ENCODE data around the gene EIF5AL1.
"Not testable (repeated sequence)": the region's sequence is repeated elsewhere in the genome, so short reads cannot be mapped to it uniquely, and the experiment has no call there.

EIF5AL1 gene

DNA sequence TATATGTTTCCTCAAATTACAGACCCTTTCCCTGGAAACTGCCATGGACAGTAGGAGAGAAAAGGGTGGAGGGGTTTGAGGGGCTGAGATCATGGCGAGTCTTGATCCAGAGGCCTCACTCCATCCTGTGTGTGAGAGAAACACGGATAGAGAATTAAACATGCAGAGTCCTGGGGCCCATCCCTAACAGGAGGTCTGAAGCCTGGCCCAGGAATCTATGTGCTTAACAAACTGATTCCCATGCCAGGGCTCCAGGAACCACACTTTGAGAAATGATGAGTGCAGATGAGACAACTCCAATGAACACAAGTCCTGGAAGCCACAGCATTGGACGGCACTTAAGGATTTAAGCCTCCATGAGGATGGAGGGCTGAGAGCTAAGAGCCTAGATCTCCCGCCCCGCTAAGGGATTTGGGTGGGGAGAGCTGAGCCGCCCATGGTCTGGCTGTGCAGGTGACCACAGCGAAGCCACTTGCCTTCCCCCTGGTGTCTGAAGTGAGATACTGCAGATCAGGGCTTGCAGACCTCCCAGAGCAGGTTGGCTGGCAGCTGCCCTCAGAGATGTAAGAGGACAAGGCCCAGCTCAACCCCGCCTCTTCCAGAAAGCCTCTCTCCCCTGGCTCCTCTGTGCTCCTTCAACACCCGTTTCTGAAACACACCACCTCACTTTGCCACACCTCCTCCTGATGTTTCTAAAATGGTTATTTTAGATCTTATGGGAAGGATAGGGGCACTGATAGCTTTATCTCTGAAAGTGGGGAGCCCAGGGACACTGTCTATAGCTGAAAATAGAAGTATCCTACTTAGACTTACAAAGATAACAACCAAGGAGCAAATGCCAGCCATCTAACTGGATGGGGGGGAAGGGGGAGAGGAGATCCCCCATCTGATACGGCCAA lies 24.8 kb upstream of the EIF5AL1 start:
- no peak for FAIRE-seq

DNA sequence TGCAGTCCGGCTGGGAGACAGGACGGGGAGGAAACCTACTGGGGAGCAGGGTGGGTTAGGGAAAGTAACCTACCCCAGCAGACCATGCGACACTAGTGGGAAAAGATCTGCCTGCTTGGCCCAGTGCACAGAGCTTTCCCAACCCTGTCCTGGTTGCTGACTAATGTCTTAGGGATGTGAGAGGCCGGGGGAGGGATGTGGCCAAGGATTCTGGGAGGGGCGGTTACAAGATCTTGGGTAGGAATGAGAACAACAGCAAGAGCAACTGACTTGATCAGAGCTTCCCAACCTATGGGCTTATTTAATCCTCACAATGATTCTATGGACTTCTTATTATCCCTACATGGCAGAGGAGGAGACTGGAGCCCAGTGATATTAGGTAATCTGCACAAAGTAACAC lies 24.0 kb upstream of the EIF5AL1 start:
- FAIRE-seq, result no peak

DNA sequence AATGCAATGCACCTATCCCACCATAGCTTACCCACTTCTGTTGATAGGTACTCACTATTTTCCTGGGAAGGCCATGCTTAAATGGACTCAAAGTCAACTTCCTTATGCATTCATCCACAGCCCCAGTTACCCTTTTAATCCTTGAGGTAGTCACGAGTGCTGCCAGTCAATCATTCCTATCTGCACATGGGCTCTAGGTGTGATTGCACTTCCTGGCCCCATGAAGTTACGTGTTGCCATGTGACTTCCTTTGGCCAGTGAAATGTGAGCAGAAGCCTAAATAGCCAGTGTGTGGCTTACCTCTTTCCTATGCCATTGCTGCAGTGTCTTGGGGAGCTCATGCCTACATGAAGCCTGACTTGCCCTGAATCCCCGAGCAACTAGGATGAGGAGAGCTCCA lies 23.5 kb upstream of the EIF5AL1 start:
- FAIRE-seq, result no peak

DNA sequence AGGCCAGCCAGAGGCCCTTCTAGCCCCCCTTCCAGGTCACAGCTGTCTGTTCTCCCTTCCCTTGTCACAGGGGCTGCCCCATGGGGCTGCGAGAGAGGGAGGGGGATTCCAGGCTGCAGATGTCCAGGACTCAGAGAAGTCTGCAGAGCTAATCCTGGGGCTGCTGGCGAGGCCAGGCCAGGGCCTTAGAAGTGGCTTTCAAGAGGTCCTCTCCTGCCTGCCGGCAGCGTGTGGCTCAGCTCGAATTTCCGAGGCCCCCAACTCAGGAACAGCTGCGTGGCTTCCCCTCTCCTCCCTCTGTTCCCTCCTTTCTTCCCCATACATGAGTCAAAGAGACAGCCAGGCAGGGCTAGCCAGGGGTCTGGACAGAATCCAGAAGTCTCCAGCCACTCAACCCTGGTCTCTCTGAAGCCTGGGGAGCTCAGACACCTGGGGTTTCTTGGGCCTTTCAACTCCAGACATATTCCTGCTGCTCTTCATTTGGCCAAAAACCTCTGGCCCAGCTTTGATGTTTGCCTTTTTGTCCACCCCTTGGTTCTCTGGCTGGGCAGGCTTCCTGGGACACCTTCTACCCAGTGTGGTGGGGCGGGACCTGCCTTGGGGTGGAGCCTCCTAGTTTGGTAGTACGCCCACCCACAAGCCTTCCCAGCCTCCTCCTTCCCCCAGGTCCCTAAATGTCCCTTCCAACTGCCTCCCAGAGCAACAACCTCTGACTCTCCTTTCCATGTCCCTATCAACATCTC lies 21.8 kb upstream of the EIF5AL1 start:
- FAIRE-seq, result no peak

DNA sequence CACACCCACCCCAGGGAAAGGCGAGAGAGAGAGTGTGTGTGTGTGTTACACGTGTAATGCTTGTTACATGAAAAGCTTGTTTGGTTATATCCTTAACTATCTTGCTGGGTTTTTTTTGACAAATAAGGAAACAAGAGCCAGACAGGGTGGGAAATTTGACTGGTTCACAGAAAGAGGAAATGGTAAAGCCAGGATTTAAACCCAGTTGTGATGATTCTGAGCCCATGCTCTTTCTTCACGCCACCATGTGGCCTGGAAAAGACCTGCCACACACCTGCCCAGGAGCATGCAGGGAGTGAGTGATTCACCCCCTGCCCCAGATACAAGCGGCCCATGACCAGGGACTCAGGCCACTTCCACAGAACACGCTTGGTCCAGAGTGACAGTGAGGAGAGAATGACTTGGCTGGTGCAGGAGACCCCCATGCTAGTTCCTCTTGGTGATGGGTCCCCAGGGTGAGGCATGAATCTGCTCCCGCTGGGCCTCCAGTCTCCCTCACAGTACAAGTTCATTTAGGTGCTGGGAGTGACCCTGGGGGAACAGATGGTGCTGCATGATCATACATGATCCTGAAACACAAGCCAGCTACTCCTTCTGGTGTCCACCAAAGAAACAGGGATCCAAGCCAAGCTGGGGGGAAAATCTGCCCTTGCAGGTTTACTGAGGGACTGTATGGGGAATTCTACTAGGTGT lies 21.0 kb upstream of the EIF5AL1 start:
- FAIRE-seq, result no peak

DNA sequence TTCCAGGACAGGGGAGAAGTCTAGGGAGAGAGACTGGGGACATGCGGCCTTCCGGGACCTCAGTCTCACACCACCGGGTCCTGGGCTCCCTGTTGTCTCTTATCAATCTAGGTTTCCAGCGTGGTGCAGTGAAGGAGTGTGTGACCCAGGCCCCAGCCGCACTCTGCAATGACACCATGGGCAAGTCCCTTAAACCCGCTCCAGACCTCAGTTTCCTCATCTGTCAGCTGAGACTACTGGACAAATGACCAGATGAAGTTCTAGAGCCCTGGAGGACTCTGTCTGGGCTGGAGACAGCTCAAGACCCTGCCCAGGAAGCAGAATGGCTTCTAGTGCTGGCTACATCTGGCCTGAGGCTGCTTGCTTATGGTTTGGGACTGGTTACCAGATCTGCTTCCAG lies 20.1 kb upstream of the EIF5AL1 start:
- FAIRE-seq, result no peak

DNA sequence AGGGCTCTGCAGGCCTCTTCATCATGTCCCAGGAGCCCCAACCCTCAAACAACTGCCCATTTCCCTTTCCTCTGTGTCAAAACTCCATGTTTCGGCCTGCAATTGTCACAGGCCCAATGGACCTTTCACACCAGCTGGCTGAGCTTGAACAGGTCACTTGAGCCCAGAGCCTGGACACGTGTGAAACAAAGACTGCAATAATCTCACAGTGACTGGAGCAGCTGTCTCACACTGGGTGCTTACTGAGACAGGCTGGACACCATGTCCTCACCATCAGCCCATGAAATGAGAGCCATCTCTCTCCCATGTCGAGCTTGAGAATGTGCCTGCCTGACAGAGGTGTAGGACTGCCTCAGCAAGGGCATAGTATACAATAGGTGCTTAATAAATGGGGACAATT lies 19.5 kb upstream of the EIF5AL1 start:
- no peak for FAIRE-seq

DNA sequence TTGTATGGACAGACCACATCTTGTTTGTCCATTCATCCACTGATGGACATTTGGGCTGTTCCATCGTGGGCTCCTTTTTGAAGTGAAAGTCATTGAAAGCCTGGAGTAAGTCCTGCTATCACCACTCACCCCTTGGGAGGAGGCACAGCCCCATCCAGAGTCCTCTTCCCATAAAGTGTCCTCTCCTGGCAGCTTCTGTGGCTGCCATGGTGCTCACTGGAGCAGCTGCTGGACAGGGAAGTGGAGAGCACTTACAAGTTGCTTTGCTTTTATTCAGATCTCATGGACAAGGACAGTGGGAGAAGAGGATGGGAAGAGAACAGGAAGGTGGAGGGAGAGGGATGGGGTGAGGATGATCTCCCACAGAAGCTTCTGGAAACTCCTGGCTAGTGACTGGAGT lies 18.5 kb upstream of the EIF5AL1 start:
- no peak for FAIRE-seq

DNA sequence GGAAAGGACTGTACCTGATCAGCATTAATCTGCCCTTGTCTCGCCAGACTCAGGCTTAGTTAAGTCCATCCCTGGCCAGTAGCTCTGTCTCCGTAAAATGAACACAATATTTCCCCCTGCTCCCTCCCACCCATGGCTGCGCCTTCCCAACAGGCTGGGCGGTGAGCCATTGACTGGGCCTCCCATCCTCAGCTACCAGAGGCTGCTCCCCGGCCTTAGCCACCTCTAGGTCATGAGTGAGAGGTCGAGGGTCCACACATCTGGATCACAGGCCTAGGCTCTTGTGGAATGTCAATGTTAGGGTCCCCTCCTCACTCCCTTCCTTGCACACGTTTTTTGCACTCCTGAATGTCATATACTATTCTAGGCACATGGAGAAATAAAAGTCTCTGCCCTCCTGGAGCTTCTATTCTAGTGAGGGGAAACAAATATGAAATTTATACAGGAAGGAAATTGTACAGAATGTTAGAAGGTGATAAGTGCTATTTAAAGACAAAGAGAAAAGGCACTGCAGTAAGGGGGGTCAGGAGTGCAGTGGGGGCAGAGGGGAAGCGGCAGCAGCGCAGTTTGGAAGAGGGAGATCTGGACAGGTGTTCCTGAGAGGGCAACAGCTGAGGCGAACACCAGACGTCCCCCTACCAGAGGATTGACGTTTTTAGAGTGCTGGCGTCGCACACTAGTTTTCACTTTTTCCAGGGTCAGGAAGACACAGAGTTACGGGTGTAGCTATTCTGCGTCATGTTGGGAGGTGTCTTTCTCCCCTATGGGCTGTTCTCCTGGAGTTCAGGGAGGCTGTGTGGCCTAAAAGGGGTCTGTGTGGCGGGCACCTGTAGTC lies 17.2 kb upstream of the EIF5AL1 start:
- FAIRE-seq, result no peak

DNA sequence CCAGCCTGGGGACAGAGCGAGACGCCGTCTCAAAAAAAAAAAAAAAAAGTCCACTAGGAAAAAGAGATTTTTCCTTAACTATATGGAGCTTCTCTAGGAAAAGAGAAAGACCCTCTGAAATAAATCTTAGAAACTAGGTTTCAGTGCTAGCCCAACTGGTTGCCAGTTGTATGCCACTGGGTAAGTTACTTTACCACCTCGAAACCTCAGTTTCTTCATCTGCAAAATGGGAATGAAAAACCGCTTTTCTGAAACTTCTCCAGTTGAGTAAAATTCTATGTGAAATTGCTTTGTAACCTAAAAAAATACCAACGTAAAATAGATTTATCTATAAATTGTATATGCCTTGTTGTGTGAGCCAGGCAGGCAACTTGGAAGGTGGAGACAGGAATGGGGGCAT lies 16.5 kb upstream of the EIF5AL1 start:
- FAIRE-seq, result no peak

DNA sequence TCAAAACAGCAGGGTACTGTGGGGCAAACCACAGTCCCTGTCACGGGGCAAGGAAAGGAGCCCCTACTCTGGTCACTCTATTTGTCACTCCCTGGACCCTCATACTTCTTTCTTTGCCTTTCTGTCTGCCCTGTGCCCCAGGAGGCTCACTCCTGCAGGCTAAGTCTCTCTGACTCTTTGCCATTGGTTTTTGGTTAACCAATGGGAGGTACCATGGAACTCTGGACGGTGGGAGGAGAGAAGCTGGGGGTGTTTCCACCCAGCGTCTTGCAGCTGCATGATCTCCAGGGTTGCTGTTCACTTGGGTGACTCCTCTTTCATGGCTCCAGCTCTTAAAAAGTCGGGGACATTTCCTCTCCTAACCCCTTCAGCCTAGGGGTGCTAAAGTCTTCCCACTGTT lies 15.4 kb upstream of the EIF5AL1 start:
- no peak for FAIRE-seq

DNA sequence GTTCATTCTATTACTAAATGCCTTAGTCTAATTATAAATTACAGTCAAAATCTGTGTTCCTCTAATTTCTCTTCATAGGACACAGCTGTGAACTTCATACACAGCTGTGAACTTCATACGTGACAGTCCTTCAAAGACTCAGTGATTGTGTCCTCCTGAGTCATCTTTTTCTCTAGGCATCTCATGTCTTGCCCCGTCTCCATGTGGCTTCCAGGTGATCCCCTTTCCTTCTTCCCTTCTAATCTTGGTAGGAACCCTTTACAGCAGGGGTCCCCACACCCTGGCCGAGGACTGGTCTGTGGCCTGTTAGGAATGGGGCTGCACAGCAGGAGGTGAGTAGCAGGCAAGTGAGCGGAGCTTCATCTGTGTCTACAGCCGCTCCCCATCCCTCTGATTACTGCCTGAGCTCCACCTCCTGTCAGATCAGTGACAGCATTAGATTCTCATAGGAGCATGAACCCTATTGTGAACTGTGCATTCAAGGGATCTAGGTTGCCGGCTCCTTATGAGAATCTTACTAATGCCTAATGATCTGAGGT lies 14.0 kb upstream of the EIF5AL1 start:
- FAIRE-seq, result no peak

DNA sequence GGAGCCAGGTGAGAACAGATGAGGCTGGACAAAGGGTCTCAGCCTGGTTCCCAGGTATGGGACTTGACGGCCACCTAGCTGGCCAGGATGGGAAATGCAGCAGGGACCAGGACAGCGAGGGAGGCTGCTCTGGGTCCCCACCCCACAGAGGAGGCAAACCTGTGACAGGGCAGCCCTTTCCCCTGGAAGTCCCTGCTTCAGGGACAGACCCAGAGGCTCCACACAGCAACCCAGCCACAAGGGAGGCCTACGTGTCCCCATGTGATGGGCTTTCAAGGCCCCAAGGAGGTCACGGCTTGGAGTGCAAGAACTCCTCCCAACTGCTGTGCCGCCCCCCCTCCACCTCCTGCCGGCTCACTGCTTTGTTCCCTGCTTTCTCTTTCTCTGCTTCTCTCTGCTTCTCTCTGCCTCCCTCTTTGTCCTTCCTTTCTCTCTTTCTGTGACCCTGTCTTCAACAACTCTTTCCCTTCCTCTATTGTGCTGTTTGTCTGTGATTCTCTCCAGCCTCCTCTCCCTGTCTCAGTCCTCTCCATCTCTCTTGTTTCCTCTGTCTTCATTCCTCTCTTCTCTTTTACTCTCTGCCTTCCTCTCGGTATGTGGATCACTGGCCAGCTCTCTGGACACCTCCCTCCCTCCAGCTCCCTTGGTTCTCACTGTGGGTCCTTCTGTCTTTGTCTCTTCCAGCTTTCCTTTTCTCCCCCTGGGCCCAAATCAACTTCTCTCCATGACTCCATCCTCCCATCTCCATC lies 9.6 kb upstream of the EIF5AL1 start:
- FAIRE-seq, result no peak

DNA sequence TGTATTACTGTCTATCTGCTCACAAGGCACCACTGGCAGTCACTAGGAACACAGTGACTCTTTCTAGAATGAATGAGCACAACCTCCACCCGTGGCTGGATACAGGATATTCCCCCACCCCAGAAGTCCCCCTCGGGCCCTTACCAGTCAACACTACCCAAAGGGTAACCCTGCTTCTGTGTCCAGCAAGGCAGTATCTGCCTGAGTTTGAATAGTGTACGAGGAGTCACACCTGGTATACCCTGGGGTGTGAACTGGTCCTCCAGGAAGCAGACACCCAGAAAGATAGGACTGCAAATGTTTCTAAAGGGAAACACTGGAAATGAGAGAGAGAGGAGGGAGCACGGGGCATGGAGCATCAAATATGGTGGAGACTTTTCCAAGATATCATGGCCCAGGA lies 8.5 kb upstream of the EIF5AL1 start:
- FAIRE-seq, result not testable (repeated sequence)

DNA sequence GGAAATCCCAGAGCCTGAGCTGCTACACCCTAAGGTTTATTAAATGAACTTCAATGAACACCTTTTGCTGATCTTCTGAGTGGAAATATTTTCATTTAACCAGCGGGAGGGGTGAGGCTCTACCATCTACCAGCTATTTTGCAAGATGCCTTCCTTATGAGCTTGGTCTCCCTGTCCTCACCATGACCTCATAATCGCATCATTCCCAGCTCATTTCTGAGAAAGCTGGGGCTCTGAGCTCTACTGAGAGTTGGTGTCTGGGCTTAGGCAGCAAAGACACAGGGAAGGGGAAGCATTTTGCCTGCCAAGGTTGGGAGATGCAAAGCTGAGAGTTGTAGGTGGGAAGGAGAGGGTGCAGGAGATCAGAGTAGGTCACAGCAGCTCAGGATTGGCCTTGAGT lies 7.8 kb upstream of the EIF5AL1 start:
- not testable (repeated sequence) for FAIRE-seq

DNA sequence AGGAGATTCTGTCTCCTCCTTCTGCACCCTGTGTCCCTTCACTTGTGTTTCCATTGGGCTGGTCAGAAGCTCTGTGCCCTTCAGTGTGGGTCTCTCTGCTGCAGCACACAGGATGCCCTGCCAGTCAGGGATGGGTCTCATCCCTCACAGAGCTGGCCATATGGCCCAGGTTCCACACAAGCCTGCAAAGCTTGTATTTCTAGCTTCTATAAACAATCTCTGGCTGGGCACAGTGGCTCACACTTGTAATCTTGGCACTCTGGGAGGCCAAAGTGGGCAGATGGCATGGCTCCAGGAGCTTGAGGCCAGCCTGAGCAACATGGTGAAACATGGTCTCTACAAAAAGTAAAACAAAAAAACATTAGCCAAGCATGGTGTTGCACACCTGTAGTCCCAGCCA lies 7.0 kb upstream of the EIF5AL1 start:
- FAIRE-seq, result not testable (repeated sequence)

DNA sequence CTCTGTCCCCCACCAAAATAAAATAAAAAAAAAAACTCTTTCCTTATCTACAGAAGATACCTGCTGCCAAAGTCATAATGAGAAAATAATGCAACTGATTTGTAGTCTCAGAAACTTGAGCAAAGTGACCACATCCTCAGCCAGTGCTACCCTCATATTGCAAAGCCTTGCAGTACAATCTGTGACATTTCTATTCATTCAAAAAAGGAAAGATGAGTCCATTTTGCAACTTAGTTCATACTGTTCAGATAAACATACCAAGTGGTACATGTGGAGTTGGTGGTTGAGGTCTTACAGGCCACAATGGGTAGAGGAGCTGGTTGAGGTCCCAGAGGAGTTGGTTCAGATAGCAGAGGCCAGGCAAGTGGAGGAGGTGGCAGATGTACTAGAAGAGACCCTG lies 6.5 kb upstream of the EIF5AL1 start:
- FAIRE-seq, result no peak

DNA sequence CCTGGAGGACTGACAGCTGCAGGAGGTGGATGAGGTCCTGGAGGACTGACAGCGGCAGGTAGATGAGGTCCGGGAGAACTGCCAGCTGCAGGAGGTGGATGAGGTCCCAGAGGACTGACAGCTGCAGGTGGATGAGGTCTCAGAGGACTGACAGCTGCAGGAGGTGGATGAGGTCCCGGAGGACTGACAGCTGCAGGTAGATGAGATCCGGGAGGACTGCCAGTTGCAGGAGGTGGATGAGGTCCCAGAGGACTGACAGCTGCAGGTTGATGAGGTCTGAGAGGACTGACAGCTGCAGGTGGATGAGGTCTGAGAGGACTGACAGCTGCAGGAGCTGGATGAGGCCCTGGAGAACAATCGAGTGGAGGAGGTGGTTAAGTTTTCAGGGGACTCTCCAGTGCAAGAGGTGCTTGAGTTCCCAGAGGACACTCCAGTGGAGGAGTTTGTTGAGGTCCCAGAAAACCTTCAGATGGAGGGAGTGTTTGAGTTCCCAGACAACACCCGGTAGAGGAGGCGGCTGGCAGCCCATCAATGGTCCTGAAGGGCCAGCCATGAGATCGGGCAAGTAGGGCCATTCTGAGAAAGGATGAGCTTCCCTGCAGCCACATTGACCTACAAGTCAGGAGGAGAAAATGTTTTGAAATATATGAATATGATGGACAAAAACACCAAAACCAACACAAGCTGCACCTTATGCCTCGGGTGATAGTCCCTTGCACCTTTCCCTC lies 4.7 kb upstream of the EIF5AL1 start:
- no peak for FAIRE-seq

DNA sequence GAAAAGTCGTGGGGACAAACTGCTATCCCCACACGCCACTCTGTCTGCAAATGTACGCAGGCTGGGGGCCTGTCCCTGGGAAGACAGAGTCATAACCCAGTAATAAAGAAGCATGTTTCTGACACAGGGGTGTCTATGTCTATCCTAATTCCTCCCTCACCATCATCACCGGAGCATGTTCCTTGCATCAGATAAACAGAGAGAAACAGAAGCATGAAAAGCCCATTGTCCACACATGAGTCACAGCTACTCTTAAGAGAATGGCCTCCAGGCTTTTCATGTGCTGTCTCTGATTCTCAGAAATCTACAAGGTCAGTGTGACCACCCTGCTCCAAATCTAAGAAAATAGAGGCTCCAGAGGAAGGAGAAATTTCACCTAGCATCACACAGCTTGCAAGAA lies 4.1 kb upstream of the EIF5AL1 start:
- not testable (repeated sequence) for FAIRE-seq

DNA sequence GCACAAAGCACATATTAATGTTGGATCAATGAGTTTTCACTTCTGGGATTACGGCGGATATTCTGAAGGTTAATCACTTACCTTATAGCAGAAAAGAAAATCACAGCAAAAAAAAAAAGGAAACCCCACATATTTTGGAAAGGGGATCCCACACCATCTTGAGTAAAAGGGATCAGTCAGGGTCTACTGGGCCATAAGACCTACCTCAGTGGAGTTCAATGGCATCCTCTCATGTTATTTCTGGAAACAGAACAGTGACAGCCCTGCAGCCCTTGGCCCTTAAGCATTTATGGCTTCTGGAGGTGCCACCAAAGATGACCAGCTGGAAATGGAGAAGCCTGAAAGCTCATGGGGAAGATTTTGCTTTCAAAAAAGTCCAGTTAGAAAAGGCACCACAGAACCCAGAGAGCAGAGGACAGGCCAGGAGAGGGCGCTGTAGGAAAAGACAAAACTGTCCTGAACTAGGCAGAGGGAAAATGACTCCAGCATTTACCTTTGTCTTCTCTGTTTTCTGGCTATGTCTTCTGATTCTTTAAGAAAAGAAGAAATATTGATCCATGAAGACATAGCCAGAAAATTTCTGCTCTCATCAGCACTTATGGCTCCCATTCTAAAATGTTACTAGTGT lies 2.9 kb upstream of the EIF5AL1 start:
- not testable (repeated sequence) for FAIRE-seq

Data from endometrium (tissue), 2 donors.